HEK293 (cell line): ENCODE measurements around the gene EVI5L.

ENCODE experiments used
- CTCF ChIA-PET: fragments of 350-600 bp; formaldehyde crosslinking; extraction: SDS; loops from one replicate; lab custom pipeline; 2021; ENCODE audit warnings: antibody characterized with exemption; lab: Yijun Ruan, JAX
- POLR2A ChIA-PET: fragments of 300-600 bp; formaldehyde crosslinking; extraction: SDS; loops from one replicate; lab custom pipeline; 2020; ENCODE audit warnings: antibody characterized with exemption, inconsistent platforms; lab: Yijun Ruan, JAX
- H3K27ac ChIP-seq: fragments of 200-500 bp; sonication (Bioruptor generic); 2 replicates; pipeline ENCODE4 v1.5.1; 2014; ENCODE audit warnings: low read depth, low read length, control low read depth, inconsistent platforms; ENCODE audit errors: extremely low read depth
- H3K36me3 ChIP-seq, 2 experiments: fragments of 200-500 bp in 1 of 2; sonication (Bioruptor generic) in 1 of 2; 1 replicate in 1 of 2; 2 replicates in 1 of 2; pipeline ENCODE4 v1.5.1; 2014 to 2017; ENCODE audit warnings: inconsistent platforms in 2 of 2, low read length in 2 of 2; ENCODE audit not compliant: control insufficient read depth in 2 of 2, insufficient read depth in 1 of 2
- H3K4me1 ChIP-seq: fragments of 200-500 bp; sonication (Bioruptor generic); 2 replicates; pipeline ENCODE4 v1.5.1; 2014; ENCODE audit warnings: mild to moderate bottlenecking, low read length, inconsistent platforms; ENCODE audit not compliant: control insufficient read depth, insufficient read depth
- H3K4me3 ChIP-seq: 2 replicates; pipeline ENCODE4 v1.5.1; 2011; ENCODE audit warnings: low read depth, mild to moderate bottlenecking, control low read depth, low read length, moderate library complexity
- H3K9me3 ChIP-seq: fragments of 200-500 bp; sonication (Bioruptor generic); 2 replicates; pipeline ENCODE4 v1.5.1; 2014; ENCODE audit warnings: low read depth, low read length, inconsistent platforms; ENCODE audit not compliant: control insufficient read depth, insufficient read depth
- EGR2 ChIP-seq: fragments of 450-650 bp; formaldehyde crosslinking; IDR thresholded peaks from 2 replicates; pipeline ENCODE4 v1.5.1; 2016; ENCODE audit warnings: low read depth, missing biosample characterization, missing genetic modification characterization
- FEZF1 ChIP-seq: fragments of 450-650 bp; formaldehyde crosslinking; IDR thresholded peaks from 2 replicates; pipeline ENCODE4 v1.5.1; 2016; ENCODE audit warnings: missing biosample characterization, missing genetic modification characterization
- HOXA7 ChIP-seq: sonication (generic); formaldehyde crosslinking; IDR thresholded peaks from 2 replicates; pipeline ENCODE4 v1.8.1; 2022; ENCODE audit warnings: missing genetic modification reagents, borderline replicate concordance
- KLF1 ChIP-seq: fragments of 450-650 bp; formaldehyde crosslinking; IDR thresholded peaks from 2 replicates; pipeline ENCODE4 v1.5.1; 2016; ENCODE audit warnings: missing biosample characterization, missing genetic modification characterization
- KLF8 ChIP-seq: fragments of 450-650 bp; formaldehyde crosslinking; IDR thresholded peaks from 2 replicates; pipeline ENCODE4 v1.5.1; 2016; ENCODE audit warnings: missing biosample characterization, missing genetic modification characterization
- MYNN ChIP-seq: fragments of 450-650 bp; formaldehyde crosslinking; IDR thresholded peaks from 2 replicates; pipeline ENCODE4 v1.5.1; 2016; ENCODE audit warnings: missing biosample characterization, missing genetic modification characterization, borderline replicate concordance
- REPIN1 ChIP-seq: fragments of 450-650 bp; formaldehyde crosslinking; IDR thresholded peaks from 2 replicates; pipeline ENCODE4 v1.5.1; 2017; ENCODE audit warnings: missing biosample characterization, missing genetic modification characterization, low read depth
- TCF7L2 ChIP-seq: IDR thresholded peaks from 2 replicates; pipeline ENCODE4 v1.6.1; 2011; ENCODE audit warnings: low read depth, mild to moderate bottlenecking, inconsistent platforms, low read length, moderate library complexity, borderline replicate concordance
- TRIM28 ChIP-seq: IDR thresholded peaks from 2 replicates; pipeline ENCODE4 v1.6.1; 2011; ENCODE audit warnings: low read length, control low read depth, borderline replicate concordance
- YY2 ChIP-seq: fragments of 450-650 bp; formaldehyde crosslinking; IDR thresholded peaks from 2 replicates; pipeline ENCODE4 v1.5.1; 2016; ENCODE audit warnings: missing biosample characterization, missing genetic modification characterization
- ZBTB11 ChIP-seq: fragments of 450-650 bp; formaldehyde crosslinking; conservative IDR thresholded peaks from 2 replicates; pipeline ENCODE4 v1.5.1; 2016; ENCODE audit warnings: low read depth, missing biosample characterization, missing genetic modification characterization
- ZBTB48 ChIP-seq: fragments of 450-650 bp; formaldehyde crosslinking; IDR thresholded peaks from 2 replicates; pipeline ENCODE4 v1.5.1; 2016; ENCODE audit warnings: missing biosample characterization, missing genetic modification characterization
- ZEB2 ChIP-seq: fragments of 450-650 bp; formaldehyde crosslinking; IDR thresholded peaks from 2 replicates; pipeline ENCODE4 v1.5.1; 2016; ENCODE audit warnings: missing biosample characterization, missing genetic modification characterization
- ZNF146 ChIP-seq: fragments of 450-650 bp; formaldehyde crosslinking; IDR thresholded peaks from 2 replicates; pipeline ENCODE4 v1.5.1; 2016; ENCODE audit warnings: missing biosample characterization, missing genetic modification characterization
- ZNF175 ChIP-seq: fragments of 450-650 bp; formaldehyde crosslinking; IDR thresholded peaks from 2 replicates; pipeline ENCODE4 v1.5.1; 2016; ENCODE audit warnings: missing biosample characterization, missing genetic modification characterization
- ZNF202 ChIP-seq: fragments of 450-650 bp; formaldehyde crosslinking; IDR thresholded peaks from 2 replicates; pipeline ENCODE4 v1.5.1; 2016; ENCODE audit warnings: missing biosample characterization, missing genetic modification characterization, borderline replicate concordance
- ZNF292 ChIP-seq: fragments of 450-650 bp; formaldehyde crosslinking; IDR thresholded peaks from 2 replicates; pipeline ENCODE4 v1.5.1; 2016; ENCODE audit warnings: low read depth, missing biosample characterization, missing genetic modification characterization, borderline replicate concordance
- ZNF362 ChIP-seq: fragments of 450-650 bp; formaldehyde crosslinking; IDR thresholded peaks from 2 replicates; pipeline ENCODE4 v1.5.1; 2016; ENCODE audit warnings: missing biosample characterization, missing genetic modification characterization
- ZNF398 ChIP-seq: fragments of 450-650 bp; formaldehyde crosslinking; IDR thresholded peaks from 2 replicates; pipeline ENCODE4 v1.5.1; 2017; ENCODE audit warnings: missing biosample characterization, missing genetic modification characterization
- ZNF416 ChIP-seq: fragments of 450-650 bp; formaldehyde crosslinking; IDR thresholded peaks from 2 replicates; pipeline ENCODE4 v1.5.1; 2016; ENCODE audit warnings: missing biosample characterization, missing genetic modification characterization
- ZNF501 ChIP-seq: fragments of 450-650 bp; formaldehyde crosslinking; IDR thresholded peaks from 2 replicates; pipeline ENCODE4 v1.5.1; 2016; ENCODE audit warnings: missing biosample characterization, missing genetic modification characterization
- ZNF510 ChIP-seq: fragments of 450-650 bp; formaldehyde crosslinking; IDR thresholded peaks from 2 replicates; pipeline ENCODE4 v1.5.1; 2018; ENCODE audit warnings: mild to moderate bottlenecking, missing genetic modification characterization, missing biosample characterization; ENCODE audit not compliant: insufficient replicate concordance
- ZNF529 ChIP-seq: fragments of 450-650 bp; formaldehyde crosslinking; IDR thresholded peaks from 2 replicates; pipeline ENCODE4 v1.5.1; 2017; ENCODE audit warnings: missing genetic modification characterization, missing biosample characterization; ENCODE audit not compliant: insufficient replicate concordance
- ZNF610 ChIP-seq: fragments of 450-650 bp; formaldehyde crosslinking; IDR thresholded peaks from 2 replicates; pipeline ENCODE4 v1.5.1; 2016; ENCODE audit warnings: missing biosample characterization, missing genetic modification characterization, borderline replicate concordance
- ZNF626 ChIP-seq: fragments of 450-650 bp; sonication (Bioruptor Pico); formaldehyde crosslinking; IDR thresholded peaks from 2 replicates; pipeline ENCODE4 v1.5.1; 2018; ENCODE audit warnings: missing biosample characterization, missing genetic modification characterization, inconsistent platforms
- ZNF660 ChIP-seq: fragments of 450-650 bp; IDR thresholded peaks from 2 replicates; pipeline ENCODE4 v1.5.1; 2018; ENCODE audit warnings: missing biosample characterization, mild to moderate bottlenecking, missing genetic modification characterization
- ZNF677 ChIP-seq: fragments of 450-650 bp; IDR thresholded peaks from 2 replicates; pipeline ENCODE4 v1.5.0; 2018; ENCODE audit warnings: missing biosample characterization, mild to moderate bottlenecking, missing genetic modification characterization, moderate library complexity
- ZNF704 ChIP-seq: fragments of 450-650 bp; formaldehyde crosslinking; IDR thresholded peaks from 2 replicates; pipeline ENCODE4 v1.5.1; 2016; ENCODE audit warnings: missing biosample characterization, missing genetic modification characterization
- ZNF768 ChIP-seq: fragments of 450-650 bp; formaldehyde crosslinking; IDR thresholded peaks from 2 replicates; pipeline ENCODE4 v1.5.1; 2018; ENCODE audit warnings: missing biosample characterization, mild to moderate bottlenecking, missing genetic modification characterization
- ZNF792 ChIP-seq: fragments of 450-650 bp; formaldehyde crosslinking; IDR thresholded peaks from 2 replicates; pipeline ENCODE4 v1.5.1; 2016; ENCODE audit warnings: missing biosample characterization, missing genetic modification characterization

EVI5L gene

GRCh38 chr19:7874076-7874896 is 44.3 kb downstream of the EVI5L start, which contains the start of gene PRR36 (continued):
- TF ChIP-seq ZNF792 (no peak), ZNF416 (tag by site-specific recombination) (no peak)

GRCh38 chr19:7874897-7875273 is 44.9 kb downstream of the EVI5L start:
- H3K4me3 ChIP-seq, result peak overlapping the region; percentile 65
- no peaks in the 10 kb centered on the region for H3K9me3 ChIP-seq
- CTCF ChIA-PET, result interaction anchor here (0.7 to 1.0 kb wide), 3 partner anchors 25 to 77 kb away, joined by 3 read pairs; no protein-coding TSS in a partner anchor
- H3K27ac ChIP-seq, result no peak overlapping the region
- POLR2A ChIA-PET, result interaction anchor here (0.6 to 1.2 kb wide), 4 partner anchors 14 to 712 kb away, joined by 3 to 4 read pairs (median 4); partner anchors contain the start of genes LRRC8E, MAP2K7 and TIMM44
- H3K4me1 ChIP-seq, result peaks cover 6% of the 10 kb centered on the region
- H3K36me3 ChIP-seq, result no peaks in the 10 kb centered on the region
- TF ChIP-seq ZNF660 (no peak), ZNF292 (tag by site-specific recombination) (no peak), ZNF398 (tag by site-specific recombination) (no peak), ZNF768 (tag by site-specific recombination) (no peak), FEZF1 (no peak), YY2 (tag by site-specific recombination) (no peak), TRIM28 (no peak), ZBTB48 (tag by site-specific recombination) (0 out of 2 replicates have a peak, but pooled peaks have one; percentile 8), MYNN (tag by site-specific recombination) (no peak), ZNF677 (no peak), TCF7L2 (no peak), ZNF146 (tag by site-specific recombination) (no peak), ZNF704 (no peak), ZNF610 (tag by site-specific recombination) (no peak), ZNF175 (tag by site-specific recombination) (no peak), REPIN1 (tag by site-specific recombination) (no peak), EGR2 (tag by site-specific recombination) (no peak), ZBTB11 (tag by site-specific recombination) (no peak), ZNF202 (tag by site-specific recombination) (no peak), ZNF626 (no peak), KLF8 (no peak), HOXA7 (no peak), KLF1 (tag by site-specific recombination) (peak; percentile 14; the same call in 1 of the 2 replicates), ZNF510 (no peak), ZNF362 (tag by site-specific recombination) (no peak), ZEB2 (tag by site-specific recombination) (no peak), ZNF529 (tag by site-specific recombination) (no peak), ZNF501 (tag by site-specific recombination) (no peak), ZNF416 (tag by site-specific recombination) (no peak)
